PC-9 (cell line): ENCODE measurements around the gene TMEM138. TPM values are rescaled to one million over a fixed set of nuclear protein-coding genes. Genes with fewer than 3 reads are reported as not detected.

Experiments used
- BruUV-seq: library from RNA; stranded (reverse); fragments of 400-500 nt; replicated peaks from 2 replicates; lab custom pipeline; 2021; lab: Mats Ljungman, UMichigan
- CTCF ChIA-PET: fragments of 300-600 bp; sonication (Branson Sonifier 250); formaldehyde crosslinking; loops from one replicate; lab custom pipeline; 2022; ENCODE audit warnings: antibody characterized with exemption; lab: Charles Lee
- POLR2A ChIA-PET: fragments of 300-600 bp; sonication (Branson Sonifier 250); formaldehyde crosslinking; loops from one replicate; lab custom pipeline; 2022; ENCODE audit warnings: antibody characterized with exemption; ENCODE audit not compliant: unreplicated experiment; lab: Charles Lee
- DNase-seq, 2 experiments: peaks; one replicate each; pipeline versions ENCODE4 v3.0.0 to v3.0.0-alpha.2; 2015 to 2022; ENCODE audit warnings: mixed read lengths in 1 of 2
- H2AFZ ChIP-seq: fragments of 200-600 bp; sonication (generic); 2 replicates; pipeline ENCODE4 v1.8.1; 2017; ENCODE audit warnings: antibody characterized with exemption
- H3F3A ChIP-seq: fragments of 200-600 bp; sonication (generic); 2 replicates; pipeline ENCODE4 v1.8.1; 2017; ENCODE audit warnings: antibody characterized with exemption, mild to moderate bottlenecking, low read depth; ENCODE audit not compliant: insufficient read depth
- H3K27ac ChIP-seq: fragments of 200-600 bp; sonication (generic); 2 replicates; pipeline ENCODE4 v1.6.1; 2016; ENCODE audit warnings: mixed run types
- H3K27me3 ChIP-seq: fragments of 200-600 bp; sonication (generic); 2 replicates; pipeline ENCODE4 v1.6.1; 2016; ENCODE audit warnings: low read depth, mixed run types; ENCODE audit not compliant: insufficient read depth
- H3K36me3 ChIP-seq: fragments of 200-600 bp; sonication (generic); 2 replicates; pipeline ENCODE4 v1.6.1; 2016; ENCODE audit warnings: low read depth, mixed run types
- H3K4me1 ChIP-seq: fragments of 200-600 bp; sonication (generic); replicated peaks from 2 replicates; pipeline ENCODE4 v1.6.1; 2016; ENCODE audit warnings: mixed run types; ENCODE audit not compliant: insufficient read depth
- H3K4me2 ChIP-seq: fragments of 200-600 bp; sonication (generic); 2 replicates; pipeline ENCODE4 v1.6.1; 2017; ENCODE audit warnings: mixed run types
- H3K4me3 ChIP-seq: fragments of 200-600 bp; sonication (generic); 2 replicates; pipeline ENCODE4 v1.6.1; 2016; ENCODE audit warnings: mixed run types
- H3K79me2 ChIP-seq: fragments of 200-600 bp; sonication (generic); 2 replicates; pipeline ENCODE4 v1.6.1; 2017; ENCODE audit warnings: low read depth, mixed run types
- H3K9me2 ChIP-seq: fragments of 200-600 bp; sonication (generic); 2 replicates; pipeline ENCODE4 v1.8.1; 2017; ENCODE audit warnings: mild to moderate bottlenecking; ENCODE audit not compliant: insufficient read depth
- H3K9me3 ChIP-seq: fragments of 200-600 bp; sonication (generic); 2 replicates; pipeline ENCODE4 v1.8.1; 2016; ENCODE audit warnings: low read depth; ENCODE audit not compliant: insufficient read depth
- H4K20me1 ChIP-seq: fragments of 200-600 bp; sonication (generic); 2 replicates; pipeline ENCODE4 v1.8.1; 2017; ENCODE audit not compliant: insufficient read depth
- EZH2 ChIP-seq: fragments of 200-600 bp; sonication (generic); IDR thresholded peaks from 2 replicates; pipeline ENCODE4 v1.8.0; 2017; ENCODE audit warnings: antibody characterized with exemption, low read depth
- intact Hi-C: fragments of 100-400 bp; cut with micrococcal nuclease; formaldehyde crosslinking; loops from one replicate; pipeline ENCODE4 v1.10.0; 2022; ENCODE audit not compliant: unreplicated experiment
- total RNA-seq: library from RNA; stranded (reverse); gene quantifications from 2 replicates; pipeline ENCODE4 v1.2.3, GENCODE V29; 2021
- TF ChIP-seq, protein P1 (sequence below): fragments of 200-600 bp; sonication (generic); conservative IDR thresholded peaks from 2 replicates; pipeline ENCODE4 v1.6.1; 2017; ENCODE audit warnings: mixed run types, antibody characterized with exemption, mild to moderate bottlenecking, moderate library complexity

Gene TMEM138
- total RNA-seq, 1 experiment from 2014 or later = 46.1 TPM

DNA sequence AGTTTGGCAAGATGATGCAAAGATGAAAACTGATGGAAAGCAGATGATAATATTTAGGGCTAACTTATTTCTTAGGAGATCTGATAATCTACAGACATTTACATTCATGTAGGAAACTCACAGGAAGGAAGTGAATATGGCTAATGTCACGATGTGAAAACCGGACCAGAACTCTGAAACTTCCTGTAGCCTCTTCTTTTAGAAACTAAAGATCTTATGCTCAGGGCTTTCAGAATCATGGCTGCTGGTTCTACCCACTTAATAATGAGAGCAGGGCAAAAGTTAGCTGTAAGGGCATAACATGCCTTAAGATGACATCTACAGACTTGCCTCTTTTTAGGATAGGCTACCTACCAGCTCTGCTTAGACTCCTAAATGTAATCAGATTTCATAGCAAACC is 52.4 kb downstream of the TMEM138 start:
- no peak overlapping the region for H3K27ac ChIP-seq
- H3K9me2 ChIP-seq = no peaks in the 10 kb centered on the region
- H4K20me1 ChIP-seq = peaks cover 33% of the 10 kb centered on the region
- peaks cover 9% of the 10 kb centered on the region for H3K79me2 ChIP-seq
- CTCF ChIA-PET = no interaction called here
- TF ChIP-seq, protein P1, sequence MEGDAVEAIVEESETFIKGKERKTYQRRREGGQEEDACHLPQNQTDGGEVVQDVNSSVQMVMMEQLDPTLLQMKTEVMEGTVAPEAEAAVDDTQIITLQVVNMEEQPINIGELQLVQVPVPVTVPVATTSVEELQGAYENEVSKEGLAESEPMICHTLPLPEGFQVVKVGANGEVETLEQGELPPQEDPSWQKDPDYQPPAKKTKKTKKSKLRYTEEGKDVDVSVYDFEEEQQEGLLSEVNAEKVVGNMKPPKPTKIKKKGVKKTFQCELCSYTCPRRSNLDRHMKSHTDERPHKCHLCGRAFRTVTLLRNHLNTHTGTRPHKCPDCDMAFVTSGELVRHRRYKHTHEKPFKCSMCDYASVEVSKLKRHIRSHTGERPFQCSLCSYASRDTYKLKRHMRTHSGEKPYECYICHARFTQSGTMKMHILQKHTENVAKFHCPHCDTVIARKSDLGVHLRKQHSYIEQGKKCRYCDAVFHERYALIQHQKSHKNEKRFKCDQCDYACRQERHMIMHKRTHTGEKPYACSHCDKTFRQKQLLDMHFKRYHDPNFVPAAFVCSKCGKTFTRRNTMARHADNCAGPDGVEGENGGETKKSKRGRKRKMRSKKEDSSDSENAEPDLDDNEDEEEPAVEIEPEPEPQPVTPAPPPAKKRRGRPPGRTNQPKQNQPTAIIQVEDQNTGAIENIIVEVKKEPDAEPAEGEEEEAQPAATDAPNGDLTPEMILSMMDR = no peak
- no peak for TF ChIP-seq EZH2
- DNase-seq = no peak
- no peaks in the 10 kb centered on the region for H3K4me1 ChIP-seq
- no peaks in the 10 kb centered on the region for H3K9me3 ChIP-seq
- peaks cover 17% of the 10 kb centered on the region; the same call in 1 of the 2 replicates for H3F3A ChIP-seq
- intact Hi-C loops = no loop called here
- POLR2A ChIA-PET = no interaction called here
- peaks cover 76% of the 10 kb centered on the region for H3K36me3 ChIP-seq
- no peak overlapping the region for H3K4me3 ChIP-seq
- no TSS peak for BruUV-seq
- H3K27me3 ChIP-seq = no peaks in the 10 kb centered on the region
- H3K4me2 ChIP-seq = no peak overlapping the region
- no peak overlapping the region for H2AFZ ChIP-seq

DNA sequence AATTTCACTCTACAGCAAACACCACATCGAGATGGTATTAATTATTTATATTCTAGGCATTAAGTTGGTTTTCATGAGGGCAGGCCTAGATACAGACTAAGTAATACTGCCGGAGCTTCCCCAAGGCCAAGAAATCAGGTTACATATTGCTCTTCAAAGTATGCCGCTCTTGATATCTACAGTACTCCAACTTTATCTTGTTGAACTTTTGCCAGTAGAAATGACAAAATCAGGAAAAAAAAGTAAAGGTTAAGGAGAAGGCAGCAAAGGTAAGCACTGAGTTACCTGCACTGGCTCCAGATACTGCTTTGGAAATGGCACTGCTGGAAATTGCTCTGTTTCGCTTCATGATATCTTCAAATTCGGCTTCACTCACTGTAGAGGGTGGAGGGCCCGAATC is 53.2 kb downstream of the TMEM138 start:
- H3K4me1 ChIP-seq = no peaks in the 10 kb centered on the region
- peaks cover 33% of the 10 kb centered on the region for H4K20me1 ChIP-seq
- H3K9me2 ChIP-seq = no peaks in the 10 kb centered on the region
- TF ChIP-seq EZH2 = no peak
- TF ChIP-seq, protein P1 = no peak
- no peak for DNase-seq
- BruUV-seq = no TSS peak
- H3K27me3 ChIP-seq = no peaks in the 10 kb centered on the region
- H3F3A ChIP-seq = peaks cover 13% of the 10 kb centered on the region; the same call in 1 of the 2 replicates
- no peak overlapping the region for H3K4me3 ChIP-seq
- peaks cover 18% of the 10 kb centered on the region for H3K79me2 ChIP-seq
- ChIA-PET POLR2A (no interaction called here), CTCF (no interaction called here)
- no peak overlapping the region for H3K4me2 ChIP-seq
- H3K36me3 ChIP-seq = peaks cover 77% of the 10 kb centered on the region
- H2AFZ ChIP-seq = no peak overlapping the region
- no peak overlapping the region for H3K27ac ChIP-seq
- intact Hi-C loops = no loop called here
- no peaks in the 10 kb centered on the region for H3K9me3 ChIP-seq

DNA sequence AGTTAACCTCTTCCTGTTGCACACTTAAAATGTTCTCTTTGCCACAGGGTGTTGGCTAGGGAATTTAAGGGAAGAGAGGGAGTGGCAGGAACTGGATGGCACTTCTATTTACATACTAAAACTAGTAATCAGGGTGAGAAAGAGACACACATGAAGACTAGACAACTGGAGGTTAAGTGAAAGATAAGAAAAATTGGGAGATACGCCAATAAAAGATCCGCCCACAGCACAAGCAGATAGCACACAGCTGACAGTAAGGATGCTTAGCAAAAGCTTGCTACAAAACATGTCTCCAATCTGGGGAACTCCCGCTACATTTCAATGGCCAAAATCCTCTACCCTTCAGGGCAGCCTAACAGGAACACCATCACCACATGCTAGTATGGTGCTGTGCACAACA is 54.8 kb downstream of the TMEM138 start:
- Histone ChIP-seq H2AFZ (no peak overlapping the region), H3K79me2 (peaks cover 29% of the 10 kb centered on the region), H3K4me3 (no peak overlapping the region), H4K20me1 (peaks cover 48% of the 10 kb centered on the region), H3K27ac (peak overlapping the region; percentile 0; the same call in 1 of the 2 replicates), H3K36me3 (peaks cover 81% of the 10 kb centered on the region), H3F3A (peaks cover 13% of the 10 kb centered on the region; the same call in 1 of the 2 replicates), H3K9me3 (no peaks in the 10 kb centered on the region), H3K27me3 (no peaks in the 10 kb centered on the region), H3K4me2 (no peak overlapping the region), H3K9me2 (no peaks in the 10 kb centered on the region), H3K4me1 (no peaks in the 10 kb centered on the region)
- TF ChIP-seq, protein P1 = no peak
- no peak for TF ChIP-seq EZH2
- DNase-seq = peak in 1 of 2 experiments; percentile 27
- POLR2A ChIA-PET = no interaction called here
- BruUV-seq = no TSS peak
- intact Hi-C loops = no loop called here
- CTCF ChIA-PET = interaction anchor here (0.6 kb wide), 1 partner anchor 103 kb away, joined by 3 read pairs; no protein-coding TSS in a partner anchor
